Panc1 (cell line): Measurements from ENCODE around the gene ABCC1. TPM values are rescaled to one million over a fixed set of nuclear protein-coding genes. Genes with fewer than 3 reads are reported as not detected.

Experiments used
- ATAC-seq: fragments of 200-7000 bp; cut with Tn5 transposase; 2 replicates; pipeline ENCODE4 v1.9.1; 2020; ENCODE audit warnings: mild to moderate bottlenecking, moderate library complexity
- BruUV-seq: library from RNA; stranded (reverse); fragments of 400-500 nt; replicated peaks from 2 replicates; lab custom pipeline; 2021; lab: Mats Ljungman, UMichigan
- CTCF ChIA-PET: fragments of 300-600 bp; sonication (Branson Sonifier 250); formaldehyde crosslinking; loops from one replicate; lab custom pipeline; 2022; ENCODE audit warnings: antibody characterized with exemption; lab: Charles Lee
- POLR2A ChIA-PET: fragments of 300-600 bp; sonication (Branson Sonifier 250); formaldehyde crosslinking; loops from one replicate; lab custom pipeline; 2022; ENCODE audit warnings: antibody characterized with exemption; lab: Charles Lee
- DNase-seq: peaks from one replicate; pipeline ENCODE4 v3.0.0-alpha.2; 2010; ENCODE audit warnings: low read depth, low spot score
- H3K27ac ChIP-seq: 2 replicates; pipeline ENCODE4 v1.5.1; 2011; ENCODE audit warnings: mild to moderate bottlenecking, low read length, inconsistent platforms
- H3K27me3 ChIP-seq: fragments of 200-500 bp; sonication (Bioruptor generic); 2 replicates; pipeline ENCODE4 v1.6.0; 2014; ENCODE audit warnings: low read length, inconsistent platforms; ENCODE audit not compliant: control insufficient read depth, insufficient read depth
- H3K36me3 ChIP-seq: fragments of 200-500 bp; sonication (Bioruptor generic); 2 replicates; pipeline ENCODE4 v1.5.1; 2014; ENCODE audit warnings: inconsistent platforms, mild to moderate bottlenecking, low read length, moderate library complexity; ENCODE audit not compliant: control insufficient read depth, insufficient read depth
- H3K4me1 ChIP-seq: 2 replicates; pipeline ENCODE4 v1.5.1; 2011; ENCODE audit warnings: inconsistent platforms, mild to moderate bottlenecking, low read length, moderate library complexity; ENCODE audit not compliant: control insufficient read depth, insufficient read depth
- H3K4me3 ChIP-seq, 2 experiments: 2 replicates each; pipeline ENCODE4 v1.5.1; 2011 to 2012; ENCODE audit warnings: low read depth in 2 of 2, low read length in 2 of 2, mild to moderate bottlenecking in 2 of 2, inconsistent platforms in 1 of 2, moderate library complexity in 1 of 2
- H3K9me3 ChIP-seq: fragments of 200-500 bp; sonication (Bioruptor generic); 2 replicates; pipeline ENCODE4 v1.5.1; 2014; ENCODE audit warnings: low read depth, mild to moderate bottlenecking, inconsistent platforms, low read length, moderate library complexity; ENCODE audit not compliant: control insufficient read depth, insufficient read depth
- POLR2AphosphoS5 ChIP-seq: IDR thresholded peaks from 2 replicates; pipeline ENCODE4 v1.6.1; 2012; ENCODE audit warnings: mild to moderate bottlenecking, low read depth, low read length, moderate library complexity
- REST ChIP-seq, 2 experiments: IDR thresholded peaks; 2 replicates each; pipeline ENCODE4 v1.6.1; 2011 to 2012; ENCODE audit warnings: low read depth in 2 of 2, control low read depth in 1 of 2, low read length in 1 of 2, mild to moderate bottlenecking in 1 of 2, moderate library complexity in 1 of 2; ENCODE audit not compliant: insufficient read depth in 1 of 2
- SIN3A ChIP-seq: IDR thresholded peaks from 2 replicates; pipeline ENCODE4 v1.6.1; 2012; ENCODE audit warnings: low read depth, mild to moderate bottlenecking, low read length, moderate library complexity, borderline replicate concordance; ENCODE audit not compliant: insufficient read depth
- TCF7L2 ChIP-seq: IDR thresholded peaks from 2 replicates; pipeline ENCODE4 v1.6.1; 2011; ENCODE audit warnings: mild to moderate bottlenecking, low read depth, low read length, inconsistent platforms
- in situ Hi-C: cut with HindIII; loops from 2 replicates; pipeline ENCODE4 v1.10.0; 2016; ENCODE audit warnings: low sequenced_read_pairs, low pct_unique_long_range_greater_than_20kb
- intact Hi-C: fragments of 100-400 bp; cut with micrococcal nuclease; formaldehyde crosslinking; loops from one replicate; pipeline ENCODE4 v1.10.0; 2022; ENCODE audit not compliant: unreplicated experiment
- total RNA-seq: library from RNA; stranded (reverse); gene quantifications from one replicate; pipeline ENCODE4 v1.2.1, GENCODE V29; 2021; ENCODE audit not compliant: unreplicated experiment
- TF ChIP-seq, protein P1 (sequence below): fragments of 450-650 bp; IDR thresholded peaks from 2 replicates; pipeline ENCODE4 v1.5.1; 2017; ENCODE audit warnings: mild to moderate bottlenecking

The ABCC1 gene
- total RNA-seq, 1 experiment from 2014 or later = 296 TPM

- peak; percentile 38; the same call in 1 of the 2 replicates for TF ChIP-seq POLR2AphosphoS5
- TF ChIP-seq, protein P1, sequence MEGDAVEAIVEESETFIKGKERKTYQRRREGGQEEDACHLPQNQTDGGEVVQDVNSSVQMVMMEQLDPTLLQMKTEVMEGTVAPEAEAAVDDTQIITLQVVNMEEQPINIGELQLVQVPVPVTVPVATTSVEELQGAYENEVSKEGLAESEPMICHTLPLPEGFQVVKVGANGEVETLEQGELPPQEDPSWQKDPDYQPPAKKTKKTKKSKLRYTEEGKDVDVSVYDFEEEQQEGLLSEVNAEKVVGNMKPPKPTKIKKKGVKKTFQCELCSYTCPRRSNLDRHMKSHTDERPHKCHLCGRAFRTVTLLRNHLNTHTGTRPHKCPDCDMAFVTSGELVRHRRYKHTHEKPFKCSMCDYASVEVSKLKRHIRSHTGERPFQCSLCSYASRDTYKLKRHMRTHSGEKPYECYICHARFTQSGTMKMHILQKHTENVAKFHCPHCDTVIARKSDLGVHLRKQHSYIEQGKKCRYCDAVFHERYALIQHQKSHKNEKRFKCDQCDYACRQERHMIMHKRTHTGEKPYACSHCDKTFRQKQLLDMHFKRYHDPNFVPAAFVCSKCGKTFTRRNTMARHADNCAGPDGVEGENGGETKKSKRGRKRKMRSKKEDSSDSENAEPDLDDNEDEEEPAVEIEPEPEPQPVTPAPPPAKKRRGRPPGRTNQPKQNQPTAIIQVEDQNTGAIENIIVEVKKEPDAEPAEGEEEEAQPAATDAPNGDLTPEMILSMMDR = no peak
- peak overlapping the region in 1 of 2 experiments; percentile 24; a peak in 2 of 4 replicates for H3K4me3 ChIP-seq
- no peaks in the 10 kb centered on the region for H3K9me3 ChIP-seq
- H3K27me3 ChIP-seq = no peaks in the 10 kb centered on the region
- H3K36me3 ChIP-seq = no peaks in the 10 kb centered on the region; the same call in 1 of the 2 replicates
- no TSS peak for BruUV-seq
- POLR2A ChIA-PET = interaction anchor here (0.7 to 0.9 kb wide), 2 partner anchors 14 to 58 kb away, joined by 4 to 7 read pairs; partner anchors contain the start of gene CEP20
- CTCF ChIA-PET = interaction anchor here (1.2 kb wide), 1 partner anchor 72 kb away, joined by 3 read pairs; no protein-coding TSS in a partner anchor
- DNase-seq (peak; percentile 81), ATAC-seq (peak; percentile 50)
- peaks cover 45% of the 10 kb centered on the region for H3K4me1 ChIP-seq
- intact Hi-C loops (no loop called here), in situ Hi-C loops (no loop called here)
- peak overlapping the region; percentile 96 for H3K27ac ChIP-seq
These were observed 3.0 kb upstream of the ABCC1 start for GRCh38 chr16:15946257-15947044.

- ChIA-PET CTCF (interaction anchor here (0.6 to 0.7 kb wide), 2 partner anchors 59 to 170 kb away, joined by 5 to 7 read pairs; no protein-coding TSS in a partner anchor), POLR2A (interaction anchor here (0.6 to 0.9 kb wide), 3 partner anchors 11 to 22 kb away, joined by 3 to 4 read pairs (median 3); no protein-coding TSS in a partner anchor)
- BruUV-seq = no TSS peak
- Histone ChIP-seq H3K27me3 (no peaks in the 10 kb centered on the region), H3K9me3 (no peaks in the 10 kb centered on the region), H3K27ac (peak overlapping the region; percentile 96), H3K36me3 (no peaks in the 10 kb centered on the region; the same call in 1 of the 2 replicates), H3K4me1 (peaks cover 58% of the 10 kb centered on the region), H3K4me3 (no peak overlapping the region)
- intact Hi-C loops = no loop called here
- TF ChIP-seq REST (IDR thresholded peaks at IDR 0.05; ENCODE audit: insufficient read depth in 1 of 2, low read depth in 2 of 2, low read length in 1 of 2) = no peak
- TF ChIP-seq TCF7L2 = peak; percentile 78; the same call in 1 of the 2 replicates
- TF ChIP-seq POLR2AphosphoS5 = 0 out of 2 replicates have a peak, but pooled peaks have one; percentile 23
- no peak for TF ChIP-seq SIN3A
- in situ Hi-C loops = no loop called here
- no peak for ATAC-seq
- no peak for DNase-seq
These were observed 1.4 kb upstream of the ABCC1 start for GRCh38 chr16:15947983-15948509.
